ENCODE measurements around the gene PRR13. TPM values are rescaled to one million over a fixed set of nuclear protein-coding genes. Genes with fewer than 3 reads are reported as not detected.

The PRR13 gene
- total and polyA plus RNA-seq, 9 of the 15 experiments (the other 6 are each of a cell fraction or from before 2014, with no cell fraction given): 117 to 835 (median 285) TPM

- TF ChIP-seq, protein P1, sequence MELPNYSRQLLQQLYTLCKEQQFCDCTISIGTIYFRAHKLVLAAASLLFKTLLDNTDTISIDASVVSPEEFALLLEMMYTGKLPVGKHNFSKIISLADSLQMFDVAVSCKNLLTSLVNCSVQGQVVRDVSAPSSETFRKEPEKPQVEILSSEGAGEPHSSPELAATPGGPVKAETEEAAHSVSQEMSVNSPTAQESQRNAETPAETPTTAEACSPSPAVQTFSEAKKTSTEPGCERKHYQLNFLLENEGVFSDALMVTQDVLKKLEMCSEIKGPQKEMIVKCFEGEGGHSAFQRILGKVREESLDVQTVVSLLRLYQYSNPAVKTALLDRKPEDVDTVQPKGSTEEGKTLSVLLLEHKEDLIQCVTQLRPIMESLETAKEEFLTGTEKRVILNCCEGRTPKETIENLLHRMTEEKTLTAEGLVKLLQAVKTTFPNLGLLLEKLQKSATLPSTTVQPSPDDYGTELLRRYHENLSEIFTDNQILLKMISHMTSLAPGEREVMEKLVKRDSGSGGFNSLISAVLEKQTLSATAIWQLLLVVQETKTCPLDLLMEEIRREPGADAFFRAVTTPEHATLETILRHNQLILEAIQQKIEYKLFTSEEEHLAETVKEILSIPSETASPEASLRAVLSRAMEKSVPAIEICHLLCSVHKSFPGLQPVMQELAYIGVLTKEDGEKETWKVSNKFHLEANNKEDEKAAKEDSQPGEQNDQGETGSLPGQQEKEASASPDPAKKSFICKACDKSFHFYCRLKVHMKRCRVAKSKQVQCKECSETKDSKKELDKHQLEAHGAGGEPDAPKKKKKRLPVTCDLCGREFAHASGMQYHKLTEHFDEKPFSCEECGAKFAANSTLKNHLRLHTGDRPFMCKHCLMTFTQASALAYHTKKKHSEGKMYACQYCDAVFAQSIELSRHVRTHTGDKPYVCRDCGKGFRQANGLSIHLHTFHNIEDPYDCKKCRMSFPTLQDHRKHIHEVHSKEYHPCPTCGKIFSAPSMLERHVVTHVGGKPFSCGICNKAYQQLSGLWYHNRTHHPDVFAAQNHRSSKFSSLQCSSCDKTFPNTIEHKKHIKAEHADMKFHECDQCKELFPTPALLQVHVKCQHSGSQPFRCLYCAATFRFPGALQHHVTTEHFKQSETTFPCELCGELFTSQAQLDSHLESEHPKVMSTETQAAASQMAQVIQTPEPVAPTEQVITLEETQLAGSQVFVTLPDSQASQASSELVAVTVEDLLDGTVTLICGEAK (IDR thresholded peaks at IDR 0.05): peak; percentile 37; the same call in 1 of the 2 replicates
- TF ChIP-seq, protein P1 (CRISPR knock-in tag; IDR thresholded peaks at IDR 0.05): no peak
- TF ChIP-seq NFXL1 (CRISPR knock-in tag; IDR thresholded peaks at IDR 0.05) (no peak), KLF1 (tag; IDR thresholded peaks at IDR 0.05) (no peak), ZNF239 (CRISPR knock-in tag; IDR thresholded peaks at IDR 0.05) (no peak), ETV5 (CRISPR knock-in tag; IDR thresholded peaks at IDR 0.05; ENCODE audit: low read depth) (0 out of 2 replicates have a peak, but pooled peaks have one; percentile 30), FOXA3 (CRISPR knock-in tag; conservative IDR thresholded peaks at IDR 0.05 in 1 of 2, IDR thresholded peaks at IDR 0.05 in 1 of 2) (peak in 1 of 2 experiments; percentile 32; a peak in 1 of 4 replicates), HDGF (IDR thresholded peaks at IDR 0.05) (no peak), ESRRB (CRISPR knock-in tag; IDR thresholded peaks at IDR 0.05; ENCODE audit: borderline replicate concordance) (no peak), NFRKB (IDR thresholded peaks at IDR 0.05; ENCODE audit: low read depth) (peak; percentile 98), NFE2L1 (tag; IDR thresholded peaks at IDR 0.05; ENCODE audit: borderline replicate concordance, low read depth) (no peak), TSHZ1 (CRISPR knock-in tag; IDR thresholded peaks at IDR 0.05) (no peak)
- TF ChIP-seq, protein P2, sequence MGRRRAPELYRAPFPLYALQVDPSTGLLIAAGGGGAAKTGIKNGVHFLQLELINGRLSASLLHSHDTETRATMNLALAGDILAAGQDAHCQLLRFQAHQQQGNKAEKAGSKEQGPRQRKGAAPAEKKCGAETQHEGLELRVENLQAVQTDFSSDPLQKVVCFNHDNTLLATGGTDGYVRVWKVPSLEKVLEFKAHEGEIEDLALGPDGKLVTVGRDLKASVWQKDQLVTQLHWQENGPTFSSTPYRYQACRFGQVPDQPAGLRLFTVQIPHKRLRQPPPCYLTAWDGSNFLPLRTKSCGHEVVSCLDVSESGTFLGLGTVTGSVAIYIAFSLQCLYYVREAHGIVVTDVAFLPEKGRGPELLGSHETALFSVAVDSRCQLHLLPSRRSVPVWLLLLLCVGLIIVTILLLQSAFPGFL (CRISPR knock-in tag; IDR thresholded peaks at IDR 0.05): no peak
Observed at GRCh38 chr12:53441040-53441833, at the start of gene PRR13 (continued).

Data from K562 (cell line).